Hepatocyte (in vitro differentiated cells): Measurements from ENCODE around the gene TMEM222.

Source experiments
- CTCF ChIP-seq: fragments of 200-600 bp; sonication (generic); IDR thresholded peaks from 2 replicates; pipeline ENCODE4 v1.5.1; 2016; ENCODE audit warnings: antibody characterized with exemption, mild to moderate bottlenecking; ENCODE audit not compliant: poor library complexity
- EZH2phosphoT487 ChIP-seq: fragments of 200-600 bp; sonication (generic); IDR thresholded peaks from one replicate; pipeline ENCODE4 v1.6.1; 2018; ENCODE audit warnings: antibody characterized with exemption, mild to moderate bottlenecking, low read depth, moderate library complexity; ENCODE audit not compliant: unreplicated experiment, severe bottlenecking

- TF ChIP-seq CTCF, result no peak
- no peak for TF ChIP-seq EZH2phosphoT487
Observed at GRCh38 chr1:27302612-27303011, 19.4 kb upstream of the TMEM222 start.
